ENCODE results near the gene KNOP1. TPM values are rescaled to one million over a fixed set of nuclear protein-coding genes. Genes with fewer than 3 reads are reported as not detected.

Gene KNOP1
- total RNA-seq, 2 experiments from 2014 or later = 19.7 to 33.2 TPM

- Histone ChIP-seq H3K79me2 (ENCODE audit: insufficient read depth, low read depth, low read length) (no peaks in the 10 kb centered on the region), H4K20me1 (ENCODE audit: insufficient read depth, low read length) (no peaks in the 10 kb centered on the region), H3K27ac (ENCODE audit: low read depth, low read length, poor library complexity, severe bottlenecking) (no peak overlapping the region), H3K4me3 (ENCODE audit: low read depth, low read length, poor library complexity, severe bottlenecking) (no peak overlapping the region), H3K36me3 (ENCODE audit: insufficient read depth, low read length) (peaks cover 19% of the 10 kb centered on the region), H3K9me3 (ENCODE audit: low read length) (peaks cover 5% of the 10 kb centered on the region; the same call in 1 of the 2 replicates), H3K9me2 (ENCODE audit: insufficient read depth, low read length) (no peaks in the 10 kb centered on the region), H3K4me1 (ENCODE audit: insufficient read depth, low read length, poor library complexity, severe bottlenecking) (no peaks in the 10 kb centered on the region), H2AFZ (ENCODE audit: low read length) (no peak overlapping the region), H3K4me2 (ENCODE audit: low read length) (no peak overlapping the region)
- no TSS peak for BruUV-seq (replicated peaks)
- CTCF ChIA-PET (ENCODE audit: unreplicated experiment) = no interaction called here
- POLR2A ChIA-PET = no interaction called here
- no peak for TF ChIP-seq CTCF (conservative IDR thresholded peaks at IDR 0.05; ENCODE audit: low read length)
- no peak for TF ChIP-seq EZH2phosphoT487 (IDR thresholded peaks at IDR 0.05; ENCODE audit: borderline replicate concordance, low read depth, low read length)
- intact Hi-C loops (cut with micrococcal nuclease; ENCODE audit: unreplicated experiment) = no loop called here
- DNase-seq (ENCODE audit: low spot score) = no peak
Measured at GRCh38 chr16:19659554-19659953, 58.5 kb downstream of the KNOP1 start.

GRCh38 chr16:19657831-19658230 is 60.2 kb downstream of the KNOP1 start:
- Histone ChIP-seq H4K20me1 (ENCODE audit: insufficient read depth, low read length) (no peaks in the 10 kb centered on the region), H3K4me1 (ENCODE audit: insufficient read depth, low read length, poor library complexity, severe bottlenecking) (no peaks in the 10 kb centered on the region), H3K9me2 (ENCODE audit: insufficient read depth, low read length) (no peaks in the 10 kb centered on the region), H3K4me2 (ENCODE audit: low read length) (no peak overlapping the region), H3K27ac (ENCODE audit: low read depth, low read length, poor library complexity, severe bottlenecking) (no peak overlapping the region), H3K36me3 (ENCODE audit: insufficient read depth, low read length) (peaks cover 24% of the 10 kb centered on the region), H3K9me3 (ENCODE audit: low read length) (peaks cover 5% of the 10 kb centered on the region; the same call in 1 of the 2 replicates), H3K4me3 (ENCODE audit: low read depth, low read length, poor library complexity, severe bottlenecking) (no peak overlapping the region), H3K79me2 (ENCODE audit: insufficient read depth, low read depth, low read length) (no peaks in the 10 kb centered on the region), H2AFZ (ENCODE audit: low read length) (no peak overlapping the region)
- no peak for DNase-seq (ENCODE audit: low spot score)
- intact Hi-C loops (cut with micrococcal nuclease; ENCODE audit: unreplicated experiment) = no loop called here
- TF ChIP-seq CTCF (conservative IDR thresholded peaks at IDR 0.05; ENCODE audit: low read length) = no peak
- no peak for TF ChIP-seq EZH2phosphoT487 (IDR thresholded peaks at IDR 0.05; ENCODE audit: borderline replicate concordance, low read depth, low read length)
- ChIA-PET CTCF (ENCODE audit: unreplicated experiment) (no interaction called here), POLR2A (no interaction called here)
- no TSS peak for BruUV-seq (replicated peaks)

- H3K36me3 ChIP-seq (ENCODE audit: insufficient read depth, low read length) = peaks cover 21% of the 10 kb centered on the region
- H3K27ac ChIP-seq (ENCODE audit: low read depth, low read length, poor library complexity, severe bottlenecking) = no peak overlapping the region
- DNase-seq (ENCODE audit: low spot score) = no peak
- no peaks in the 10 kb centered on the region for H3K4me1 ChIP-seq (ENCODE audit: insufficient read depth, low read length, poor library complexity, severe bottlenecking)
- H3K79me2 ChIP-seq (ENCODE audit: insufficient read depth, low read depth, low read length) = no peaks in the 10 kb centered on the region
- ChIA-PET POLR2A (no interaction called here), CTCF (ENCODE audit: unreplicated experiment) (no interaction called here)
- no peaks in the 10 kb centered on the region for H4K20me1 ChIP-seq (ENCODE audit: insufficient read depth, low read length)
- intact Hi-C loops (cut with micrococcal nuclease; ENCODE audit: unreplicated experiment) = no loop called here
- no peak overlapping the region for H2AFZ ChIP-seq (ENCODE audit: low read length)
- H3K9me2 ChIP-seq (ENCODE audit: insufficient read depth, low read length) = no peaks in the 10 kb centered on the region
- no peak for TF ChIP-seq EZH2phosphoT487 (IDR thresholded peaks at IDR 0.05; ENCODE audit: borderline replicate concordance, low read depth, low read length)
- no peak for TF ChIP-seq CTCF (conservative IDR thresholded peaks at IDR 0.05; ENCODE audit: low read length)
- no peak overlapping the region for H3K4me3 ChIP-seq (ENCODE audit: low read depth, low read length, poor library complexity, severe bottlenecking)
- H3K9me3 ChIP-seq (ENCODE audit: low read length) = no peaks in the 10 kb centered on the region
- no peak overlapping the region for H3K4me2 ChIP-seq (ENCODE audit: low read length)
- BruUV-seq (replicated peaks) = no TSS peak
Measured at GRCh38 chr16:19655242-19655777, 62.7 kb downstream of the KNOP1 start.

Data from OCI-LY7 (cell line).